SK-N-SH (cell line): Measurements from ENCODE around the gene ZNF365.

Source experiments
- CHD2 ChIP-seq: fragments of 150-350 bp; IDR thresholded peaks from 2 replicates; pipeline ENCODE4 v1.6.1; 2018; ENCODE audit warnings: low read length; ENCODE audit not compliant: partially characterized antibody
- CTCF ChIP-seq: fragments of 200-600 bp; sonication (generic); IDR thresholded peaks from 2 replicates; pipeline ENCODE4 v1.6.1; 2017; ENCODE audit warnings: antibody characterized with exemption, mild to moderate bottlenecking, moderate library complexity
- ELF1 ChIP-seq: IDR thresholded peaks from 2 replicates; pipeline ENCODE4 v1.4.0; 2012
- EP300 ChIP-seq, 2 experiments: IDR thresholded peaks; 2 replicates each; pipeline versions ENCODE4 v1.4.0 to v1.6.1; 2012; ENCODE audit warnings: borderline replicate concordance in 1 of 2, low read depth in 1 of 2, low read length in 1 of 2
- IRF3 ChIP-seq: fragments of 150-350 bp; IDR thresholded peaks from 2 replicates; pipeline ENCODE4 v1.6.1; 2016; ENCODE audit warnings: mild to moderate bottlenecking, low read depth, low read length
- MEF2A ChIP-seq: IDR thresholded peaks from 2 replicates; pipeline ENCODE4 v1.4.0; 2012; ENCODE audit warnings: low read depth, borderline replicate concordance
- NFIC ChIP-seq: IDR thresholded peaks from 2 replicates; pipeline ENCODE4 v1.4.0; 2012; ENCODE audit warnings: borderline replicate concordance
- PBX3 ChIP-seq: IDR thresholded peaks from 2 replicates; pipeline ENCODE4; 2012
- POLR2AphosphoS5 ChIP-seq: IDR thresholded peaks from 2 replicates; pipeline ENCODE4 v1.6.1; 2012; ENCODE audit warnings: low read depth, low read length
- RCOR1 ChIP-seq: fragments of 150-350 bp; IDR thresholded peaks from 2 replicates; pipeline ENCODE4 v1.6.1; 2017; ENCODE audit warnings: antibody characterized with exemption, low read length
- REST ChIP-seq: IDR thresholded peaks from 2 replicates; pipeline ENCODE4 v1.6.1; 2012; ENCODE audit warnings: mild to moderate bottlenecking, low read depth, low read length, moderate library complexity
- SIN3A ChIP-seq: IDR thresholded peaks from 2 replicates; pipeline ENCODE4 v1.6.1; 2012; ENCODE audit warnings: low read depth, mild to moderate bottlenecking, low read length, moderate library complexity, borderline replicate concordance
- TCF12 ChIP-seq: IDR thresholded peaks from 2 replicates; pipeline ENCODE4 v1.4.0; 2012
- TEAD4 ChIP-seq: IDR thresholded peaks from 2 replicates; pipeline ENCODE4 v1.4.0; 2012; ENCODE audit warnings: mild to moderate bottlenecking, borderline replicate concordance; ENCODE audit not compliant: insufficient read depth

GRCh38 chr10:62333988-62334682 is 40.0 kb upstream of the ZNF365 start:
- TF ChIP-seq CTCF (no peak), REST (no peak), CHD2 (no peak), NFIC (no peak), IRF3 (no peak), MEF2A (no peak), POLR2AphosphoS5 (no peak), TCF12 (no peak), SIN3A (no peak), EP300 (IDR thresholded peaks at IDR 0.05; ENCODE audit: borderline replicate concordance in 1 of 2, low read depth in 1 of 2, low read length in 1 of 2) (no peak), ELF1 (no peak), RCOR1 (no peak), PBX3 (no peak), TEAD4 (no peak)
